SK-N-SH (cell line): ENCODE data around the gene C2CD4D. TPM values are rescaled to one million over a fixed set of nuclear protein-coding genes. Genes with fewer than 3 reads are reported as not detected.

Experiments
- CTCF ChIA-PET: fragments of 300-600, 350-600 bp; formaldehyde crosslinking; extraction: SDS; loops from one replicate; lab custom pipeline; 2021; lab: Yijun Ruan, JAX
- POLR2A ChIA-PET: fragments of 350-600 bp; sonication (Branson Sonifier 250); formaldehyde crosslinking; extraction: SDS; loops from one replicate; lab custom pipeline; 2020; ENCODE audit warnings: antibody characterized with exemption, inconsistent platforms; lab: Yijun Ruan, JAX
- DNase-seq: peaks from one replicate; pipeline ENCODE4 v3.0.0; 2012
- H2AFZ ChIP-seq: fragments of 200-600 bp; sonication (generic); 2 replicates; pipeline ENCODE4 v1.8.1; 2016; ENCODE audit warnings: antibody characterized with exemption, mild to moderate bottlenecking, low read depth
- H3F3A ChIP-seq: fragments of 200-600 bp; sonication (generic); replicated peaks from 2 replicates; pipeline ENCODE3; 2016; ENCODE audit warnings: antibody characterized with exemption, mild to moderate bottlenecking; ENCODE audit not compliant: insufficient read depth
- H3K27ac ChIP-seq, 2 experiments: fragments of 200-500 bp in 1 of 2; fragments of 200-600 bp in 1 of 2; sonication (Bioruptor generic) in 1 of 2; sonication (generic), shearing (Covaris generic) in 1 of 2; 2 replicates each; pipeline versions ENCODE4 v1.5.1 to v1.6.1; 2014 to 2016; ENCODE audit warnings: low read depth in 2 of 2, inconsistent platforms in 1 of 2, low read length in 1 of 2, mild to moderate bottlenecking in 1 of 2, mixed read lengths in 1 of 2
- H3K27me3 ChIP-seq: fragments of 200-600 bp; sonication (generic), shearing (Covaris generic); 2 replicates; pipeline ENCODE4 v1.6.1; 2016; ENCODE audit warnings: mixed run types; ENCODE audit not compliant: insufficient read depth
- H3K36me3 ChIP-seq, 2 experiments: fragments of 200-500 bp in 1 of 2; fragments of 200-600 bp in 1 of 2; sonication (Bioruptor generic) in 1 of 2; sonication (generic) in 1 of 2; replicated peaks in 1 of 2; 2 replicates each; pipeline versions ENCODE3 to v1.5.1; 2014 to 2016; ENCODE audit warnings: low read length in 1 of 2, mild to moderate bottlenecking in 1 of 2; ENCODE audit not compliant: insufficient read depth in 2 of 2, control insufficient read depth in 1 of 2
- H3K4me1 ChIP-seq, 2 experiments: fragments of 200-500 bp in 1 of 2; fragments of 200-600 bp in 1 of 2; sonication (Bioruptor generic) in 1 of 2; sonication (generic), shearing (Covaris generic) in 1 of 2; 2 replicates each; pipeline versions ENCODE4 v1.5.1 to v1.6.1; 2014 to 2016; ENCODE audit warnings: low read depth in 1 of 2, low read length in 1 of 2, mixed run types in 1 of 2; ENCODE audit not compliant: insufficient read depth in 2 of 2, control insufficient read depth in 1 of 2
- H3K4me2 ChIP-seq: fragments of 200-600 bp; sonication (generic), shearing (Covaris generic); 2 replicates; pipeline ENCODE4 v1.6.1; 2017; ENCODE audit warnings: mixed run types
- H3K4me3 ChIP-seq, 2 experiments: fragments of 200-500 bp in 1 of 2; fragments of 200-600 bp in 1 of 2; sonication (Bioruptor generic) in 1 of 2; sonication (generic), shearing (Covaris generic) in 1 of 2; 2 replicates each; pipeline versions ENCODE4 v1.5.1 to v1.8.1; 2014 to 2016; ENCODE audit warnings: low read depth in 2 of 2, inconsistent platforms in 1 of 2, low read length in 1 of 2, mild to moderate bottlenecking in 1 of 2, mixed read lengths in 1 of 2, moderate library complexity in 1 of 2
- H3K79me2 ChIP-seq: fragments of 200-600 bp; sonication (generic); 2 replicates; pipeline ENCODE4 v1.8.1; 2017; ENCODE audit warnings: mild to moderate bottlenecking; ENCODE audit not compliant: insufficient read depth
- H3K9ac ChIP-seq: fragments of 200-600 bp; sonication (generic); 2 replicates; pipeline ENCODE4 v1.6.1; 2017; ENCODE audit warnings: mixed run types
- H3K9me2 ChIP-seq: fragments of 200-600 bp; sonication (generic); 2 replicates; pipeline ENCODE4 v1.6.1; 2017; ENCODE audit warnings: mixed run types
- H3K9me3 ChIP-seq: fragments of 200-600 bp; sonication (generic); 2 replicates; pipeline ENCODE4 v1.6.1; 2017; ENCODE audit warnings: mixed run types, mild to moderate bottlenecking, moderate library complexity
- H4K20me1 ChIP-seq: fragments of 200-600 bp; sonication (generic); 2 replicates; pipeline ENCODE4 v1.6.1; 2017; ENCODE audit warnings: mild to moderate bottlenecking, mixed run types; ENCODE audit not compliant: insufficient read depth
- CHD2 ChIP-seq: fragments of 150-350 bp; IDR thresholded peaks from 2 replicates; pipeline ENCODE4 v1.6.1; 2018; ENCODE audit warnings: low read length; ENCODE audit not compliant: partially characterized antibody
- CTCF ChIP-seq: fragments of 200-600 bp; sonication (generic); IDR thresholded peaks from 2 replicates; pipeline ENCODE4 v1.6.1; 2017; ENCODE audit warnings: antibody characterized with exemption, mild to moderate bottlenecking, moderate library complexity
- FOSL2 ChIP-seq: IDR thresholded peaks from 2 replicates; pipeline ENCODE4 v1.4.0; 2012; ENCODE audit warnings: low read depth, mild to moderate bottlenecking, moderate library complexity, borderline replicate concordance
- POLR2AphosphoS5 ChIP-seq: IDR thresholded peaks from 2 replicates; pipeline ENCODE4 v1.6.1; 2012; ENCODE audit warnings: low read depth, low read length
- SMC3 ChIP-seq: IDR thresholded peaks from 2 replicates; pipeline ENCODE4 v1.6.1; 2012; ENCODE audit warnings: low read depth, low read length, improper control_type of control experiment
- TEAD4 ChIP-seq: IDR thresholded peaks from 2 replicates; pipeline ENCODE4 v1.4.0; 2012; ENCODE audit warnings: mild to moderate bottlenecking, borderline replicate concordance; ENCODE audit not compliant: insufficient read depth
- USF1 ChIP-seq: IDR thresholded peaks from 2 replicates; pipeline ENCODE4 v1.4.0; 2012; ENCODE audit warnings: low read depth, borderline replicate concordance
- WGBS: methylation state at CpG from one replicate; pipeline ENCODE4 v1.1.6; 2017; ENCODE audit warnings: low lambda C conversion rate; 5-methylcytosine and 5-hydroxymethylcytosine counted together
- polyA plus RNA-seq, 3 experiments: library from polyadenylated mRNA; depleted of rRNA; stranded (reverse); fragments of >200 nt; gene quantifications; 2 replicates each; pipeline ENCODE4 v1.2.3, GENCODE V29; 2012
- TF ChIP-seq, protein P1 (sequence below): IDR thresholded peaks from 2 replicates; pipeline ENCODE4 v1.4.0; 2012; ENCODE audit warnings: low read depth, borderline replicate concordance
- TF ChIP-seq, protein P2 (sequence below): IDR thresholded peaks from 2 replicates; pipeline ENCODE4 v1.6.1; 2012; ENCODE audit warnings: mild to moderate bottlenecking, low read depth, low read length, moderate library complexity

C2CD4D gene
- polyA plus RNA-seq, 1 of the 3 experiments (the other 2 are of a cell fraction), result not detected

GRCh38 chr1:151867765-151868411 is 28.3 kb upstream of the C2CD4D start:
- Histone ChIP-seq H3K79me2 (no peaks in the 10 kb centered on the region), H3K27me3 (no peaks in the 10 kb centered on the region), H3K9me2 (no peaks in the 10 kb centered on the region), H3K4me1 (no peaks in the 10 kb centered on the region), H3K4me3 (no peak overlapping the region), H3K36me3 (no peaks in the 10 kb centered on the region), H3F3A (no peaks in the 10 kb centered on the region), H4K20me1 (no peaks in the 10 kb centered on the region), H3K4me2 (no peak overlapping the region), H3K9ac (no peak overlapping the region), H3K9me3 (no peaks in the 10 kb centered on the region), H3K27ac (no peak overlapping the region), H2AFZ (no peak overlapping the region)
- 68% methylated on average over 7 of the region's 7 CpGs for WGBS
- TF ChIP-seq FOSL2 (0 out of 2 replicates have a peak, but pooled peaks have one; percentile 3), TEAD4 (no peak), USF1 (no peak)
- POLR2A ChIA-PET, result no interaction called here
- CTCF ChIA-PET, result interaction anchor here (0.7 to 1.2 kb wide), 2 partner anchors 14 to 32 kb away, joined by 3 read pairs; no protein-coding TSS in a partner anchor
- DNase-seq, result no peak

GRCh38 chr1:151867321-151867720 is 27.7 kb upstream of the C2CD4D start:
- no peaks in the 10 kb centered on the region for H3K36me3 ChIP-seq
- H3K9me2 ChIP-seq, result no peaks in the 10 kb centered on the region
- CTCF ChIA-PET, result interaction anchor here (0.7 to 1.7 kb wide), 2 partner anchors 15 to 36 kb away, joined by 3 to 4 read pairs; no protein-coding TSS in a partner anchor
- POLR2A ChIA-PET, result no interaction called here
- H3K4me1 ChIP-seq, result no peaks in the 10 kb centered on the region
- no peaks in the 10 kb centered on the region for H4K20me1 ChIP-seq
- TF ChIP-seq CTCF (no peak), SMC3 (no peak), POLR2AphosphoS5 (no peak)
- no peak overlapping the region for H2AFZ ChIP-seq
- no peaks in the 10 kb centered on the region for H3K9me3 ChIP-seq
- no peak overlapping the region for H3K27ac ChIP-seq
- H3K27me3 ChIP-seq, result no peaks in the 10 kb centered on the region
- no peak overlapping the region for H3K4me3 ChIP-seq
- no peak for DNase-seq
- H3K9ac ChIP-seq, result no peak overlapping the region
- no peak overlapping the region for H3K4me2 ChIP-seq
- no peaks in the 10 kb centered on the region for H3F3A ChIP-seq
- no peaks in the 10 kb centered on the region for H3K79me2 ChIP-seq
- 86% methylated on average over 2 of the region's 2 CpGs for WGBS

DNA sequence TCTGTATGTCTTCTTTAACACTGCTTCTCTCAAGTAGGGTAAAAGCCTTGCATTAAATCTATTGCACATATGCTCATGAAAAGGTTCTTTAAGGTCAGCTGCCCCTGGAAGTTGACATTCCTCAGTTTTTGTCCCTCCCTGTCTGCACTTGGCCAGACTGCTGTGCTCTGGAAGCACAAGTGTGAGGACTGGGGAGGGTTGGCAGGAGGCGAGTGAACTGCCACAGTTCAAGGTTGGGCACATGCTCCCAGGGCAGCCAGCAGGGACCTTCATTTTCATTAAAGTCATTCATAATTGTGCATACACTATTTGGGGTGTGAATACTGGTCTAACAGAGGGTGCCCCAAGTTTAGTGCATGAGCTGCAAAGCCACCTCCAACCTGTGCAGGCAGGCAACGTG is 24.8 kb upstream of the C2CD4D start:
- no peaks in the 10 kb centered on the region for H3K9me3 ChIP-seq
- H3K9me2 ChIP-seq, result no peaks in the 10 kb centered on the region
- no peaks in the 10 kb centered on the region for H3K36me3 ChIP-seq
- no peak overlapping the region for H3K27ac ChIP-seq
- no peak for DNase-seq
- no peaks in the 10 kb centered on the region for H4K20me1 ChIP-seq
- no peaks in the 10 kb centered on the region; a peak in 1 of 4 replicates for H3K4me1 ChIP-seq
- H3K4me3 ChIP-seq, result no peak overlapping the region
- H3F3A ChIP-seq, result no peaks in the 10 kb centered on the region
- no peak overlapping the region for H3K9ac ChIP-seq
- no peak overlapping the region for H2AFZ ChIP-seq
- no peaks in the 10 kb centered on the region for H3K27me3 ChIP-seq
- WGBS, result 48% methylated on average over 2 of the region's 2 CpGs
- H3K79me2 ChIP-seq, result no peaks in the 10 kb centered on the region
- no peak overlapping the region for H3K4me2 ChIP-seq
- CTCF ChIA-PET, result interaction anchor here (1.0 kb wide), 1 partner anchor 17 kb away, joined by 3 read pairs; no protein-coding TSS in a partner anchor
- POLR2A ChIA-PET, result no interaction called here
- TF ChIP-seq SMC3 (no peak), CHD2 (no peak)
- TF ChIP-seq, protein P1, sequence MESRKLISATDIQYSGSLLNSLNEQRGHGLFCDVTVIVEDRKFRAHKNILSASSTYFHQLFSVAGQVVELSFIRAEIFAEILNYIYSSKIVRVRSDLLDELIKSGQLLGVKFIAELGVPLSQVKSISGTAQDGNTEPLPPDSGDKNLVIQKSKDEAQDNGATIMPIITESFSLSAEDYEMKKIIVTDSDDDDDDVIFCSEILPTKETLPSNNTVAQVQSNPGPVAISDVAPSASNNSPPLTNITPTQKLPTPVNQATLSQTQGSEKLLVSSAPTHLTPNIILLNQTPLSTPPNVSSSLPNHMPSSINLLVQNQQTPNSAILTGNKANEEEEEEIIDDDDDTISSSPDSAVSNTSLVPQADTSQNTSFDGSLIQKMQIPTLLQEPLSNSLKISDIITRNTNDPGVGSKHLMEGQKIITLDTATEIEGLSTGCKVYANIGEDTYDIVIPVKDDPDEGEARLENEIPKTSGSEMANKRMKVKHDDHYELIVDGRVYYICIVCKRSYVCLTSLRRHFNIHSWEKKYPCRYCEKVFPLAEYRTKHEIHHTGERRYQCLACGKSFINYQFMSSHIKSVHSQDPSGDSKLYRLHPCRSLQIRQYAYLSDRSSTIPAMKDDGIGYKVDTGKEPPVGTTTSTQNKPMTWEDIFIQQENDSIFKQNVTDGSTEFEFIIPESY, result no peak
- TF ChIP-seq, protein P2, sequence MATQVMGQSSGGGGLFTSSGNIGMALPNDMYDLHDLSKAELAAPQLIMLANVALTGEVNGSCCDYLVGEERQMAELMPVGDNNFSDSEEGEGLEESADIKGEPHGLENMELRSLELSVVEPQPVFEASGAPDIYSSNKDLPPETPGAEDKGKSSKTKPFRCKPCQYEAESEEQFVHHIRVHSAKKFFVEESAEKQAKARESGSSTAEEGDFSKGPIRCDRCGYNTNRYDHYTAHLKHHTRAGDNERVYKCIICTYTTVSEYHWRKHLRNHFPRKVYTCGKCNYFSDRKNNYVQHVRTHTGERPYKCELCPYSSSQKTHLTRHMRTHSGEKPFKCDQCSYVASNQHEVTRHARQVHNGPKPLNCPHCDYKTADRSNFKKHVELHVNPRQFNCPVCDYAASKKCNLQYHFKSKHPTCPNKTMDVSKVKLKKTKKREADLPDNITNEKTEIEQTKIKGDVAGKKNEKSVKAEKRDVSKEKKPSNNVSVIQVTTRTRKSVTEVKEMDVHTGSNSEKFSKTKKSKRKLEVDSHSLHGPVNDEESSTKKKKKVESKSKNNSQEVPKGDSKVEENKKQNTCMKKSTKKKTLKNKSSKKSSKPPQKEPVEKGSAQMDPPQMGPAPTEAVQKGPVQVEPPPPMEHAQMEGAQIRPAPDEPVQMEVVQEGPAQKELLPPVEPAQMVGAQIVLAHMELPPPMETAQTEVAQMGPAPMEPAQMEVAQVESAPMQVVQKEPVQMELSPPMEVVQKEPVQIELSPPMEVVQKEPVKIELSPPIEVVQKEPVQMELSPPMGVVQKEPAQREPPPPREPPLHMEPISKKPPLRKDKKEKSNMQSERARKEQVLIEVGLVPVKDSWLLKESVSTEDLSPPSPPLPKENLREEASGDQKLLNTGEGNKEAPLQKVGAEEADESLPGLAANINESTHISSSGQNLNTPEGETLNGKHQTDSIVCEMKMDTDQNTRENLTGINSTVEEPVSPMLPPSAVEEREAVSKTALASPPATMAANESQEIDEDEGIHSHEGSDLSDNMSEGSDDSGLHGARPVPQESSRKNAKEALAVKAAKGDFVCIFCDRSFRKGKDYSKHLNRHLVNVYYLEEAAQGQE, result no peak
